HEK293T (cell line): ENCODE measurements around the gene PPAT.

Experiments
- CTCF ChIA-PET: fragments of 350-600 bp; formaldehyde crosslinking; extraction: SDS; loops from one replicate; lab custom pipeline; 2021; ENCODE audit warnings: antibody characterized with exemption, inconsistent platforms; lab: Yijun Ruan, JAX
- POLR2A ChIA-PET: fragments of 350-600 bp; formaldehyde crosslinking; extraction: SDS; loops from one replicate; lab custom pipeline; 2020; ENCODE audit warnings: antibody characterized with exemption, inconsistent platforms; lab: Yijun Ruan, JAX
- DNase-seq: peaks from one replicate; pipeline ENCODE4 v3.0.0; 2012; ENCODE audit warnings: mixed read lengths; ENCODE audit errors: extremely low spot score
- ARNT ChIP-seq: fragments of 450-650 bp; IDR thresholded peaks from 2 replicates; pipeline ENCODE4 v1.6.1; 2017; ENCODE audit warnings: mild to moderate bottlenecking
- BHLHE40 ChIP-seq: fragments of 450-650 bp; IDR thresholded peaks from 2 replicates; pipeline ENCODE4 v1.6.1; 2016; ENCODE audit warnings: mild to moderate bottlenecking, moderate library complexity, borderline replicate concordance
- CTBP1 ChIP-seq: fragments of 450-650 bp; IDR thresholded peaks from 2 replicates; pipeline ENCODE4 v1.6.1; 2016; ENCODE audit warnings: borderline replicate concordance
- ELF4 ChIP-seq: fragments of 450-650 bp; IDR thresholded peaks from 2 replicates; pipeline ENCODE4 v1.6.1; 2017; ENCODE audit warnings: antibody characterized with exemption
- FOXA1 ChIP-seq: fragments of 450-650 bp; IDR thresholded peaks from 2 replicates; pipeline ENCODE4 v1.6.1; 2016; ENCODE audit warnings: mild to moderate bottlenecking
- FOXK2 ChIP-seq: fragments of 450-650 bp; IDR thresholded peaks from 2 replicates; pipeline ENCODE4 v1.6.1; 2016; ENCODE audit warnings: mild to moderate bottlenecking
- FOXM1 ChIP-seq: fragments of 450-650 bp; IDR thresholded peaks from 2 replicates; pipeline ENCODE4 v1.6.1; 2017; ENCODE audit warnings: mild to moderate bottlenecking, borderline replicate concordance
- HDGF ChIP-seq: fragments of 450-650 bp; IDR thresholded peaks from 2 replicates; pipeline ENCODE4 v1.6.1; 2017; ENCODE audit warnings: antibody characterized with exemption, borderline replicate concordance
- L3MBTL2 ChIP-seq: fragments of 450-650 bp; conservative IDR thresholded peaks from 2 replicates; pipeline ENCODE4 v1.6.1; 2016; ENCODE audit warnings: mild to moderate bottlenecking
- LEF1 ChIP-seq: fragments of 450-650 bp; IDR thresholded peaks from 2 replicates; pipeline ENCODE4 v1.6.1; 2017; ENCODE audit warnings: mild to moderate bottlenecking, borderline replicate concordance
- NFRKB ChIP-seq: fragments of 450-650 bp; IDR thresholded peaks from 2 replicates; pipeline ENCODE4 v1.6.1; 2016; ENCODE audit warnings: mild to moderate bottlenecking, moderate library complexity
- SP1 ChIP-seq: fragments of 450-650 bp; IDR thresholded peaks from 2 replicates; pipeline ENCODE4 v1.6.1; 2017
- SUZ12 ChIP-seq: fragments of 450-650 bp; IDR thresholded peaks from 2 replicates; pipeline ENCODE4 v1.6.1; 2016; ENCODE audit warnings: mild to moderate bottlenecking
- TARDBP ChIP-seq: fragments of 450-650 bp; IDR thresholded peaks from 2 replicates; pipeline ENCODE4 v1.6.1; 2016
- ZNF384 ChIP-seq: fragments of 450-650 bp; IDR thresholded peaks from 2 replicates; pipeline ENCODE4 v1.6.1; 2016
- TF ChIP-seq, protein P1 (sequence below): fragments of 450-650 bp; IDR thresholded peaks from 2 replicates; pipeline ENCODE4 v1.6.1; 2016

The PPAT gene

DNA sequence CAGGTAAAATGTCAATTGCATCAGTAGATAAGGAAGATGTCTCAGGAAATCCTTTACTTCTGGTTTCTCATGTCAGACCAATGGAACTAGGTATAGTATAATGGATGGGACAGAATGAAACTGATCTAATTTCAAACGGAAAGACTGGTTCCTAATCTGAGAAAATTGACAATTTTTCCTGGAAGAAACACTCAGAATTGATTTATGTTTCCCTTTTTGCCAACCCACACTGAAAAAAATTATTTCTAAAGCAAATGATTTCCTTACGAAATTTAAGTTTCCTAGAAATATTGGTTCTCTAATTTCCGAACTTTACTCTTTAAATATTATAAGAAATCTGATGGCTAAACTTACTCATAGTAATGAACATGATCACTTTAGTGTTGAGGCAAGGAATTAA lies 19.1 kb downstream of the PPAT start:
- ChIA-PET CTCF (no interaction called here), POLR2A (interaction anchor here (0.9 to 1.8 kb wide), 2 partner anchors 19 to 29 kb away, joined by 4 to 6 read pairs; partner anchors contain the start of genes AASDH, PAICS and PPAT)
- no peak for DNase-seq
- TF ChIP-seq, protein P1, sequence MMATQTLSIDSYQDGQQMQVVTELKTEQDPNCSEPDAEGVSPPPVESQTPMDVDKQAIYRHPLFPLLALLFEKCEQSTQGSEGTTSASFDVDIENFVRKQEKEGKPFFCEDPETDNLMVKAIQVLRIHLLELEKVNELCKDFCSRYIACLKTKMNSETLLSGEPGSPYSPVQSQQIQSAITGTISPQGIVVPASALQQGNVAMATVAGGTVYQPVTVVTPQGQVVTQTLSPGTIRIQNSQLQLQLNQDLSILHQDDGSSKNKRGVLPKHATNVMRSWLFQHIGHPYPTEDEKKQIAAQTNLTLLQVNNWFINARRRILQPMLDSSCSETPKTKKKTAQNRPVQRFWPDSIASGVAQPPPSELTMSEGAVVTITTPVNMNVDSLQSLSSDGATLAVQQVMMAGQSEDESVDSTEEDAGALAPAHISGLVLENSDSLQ = no peak
- TF ChIP-seq BHLHE40 = no peak
- TF ChIP-seq NFRKB = no peak
- TF ChIP-seq ELF4 = no peak
- TF ChIP-seq TARDBP = no peak
- TF ChIP-seq FOXK2 = no peak
- no peak for TF ChIP-seq HDGF

DNA sequence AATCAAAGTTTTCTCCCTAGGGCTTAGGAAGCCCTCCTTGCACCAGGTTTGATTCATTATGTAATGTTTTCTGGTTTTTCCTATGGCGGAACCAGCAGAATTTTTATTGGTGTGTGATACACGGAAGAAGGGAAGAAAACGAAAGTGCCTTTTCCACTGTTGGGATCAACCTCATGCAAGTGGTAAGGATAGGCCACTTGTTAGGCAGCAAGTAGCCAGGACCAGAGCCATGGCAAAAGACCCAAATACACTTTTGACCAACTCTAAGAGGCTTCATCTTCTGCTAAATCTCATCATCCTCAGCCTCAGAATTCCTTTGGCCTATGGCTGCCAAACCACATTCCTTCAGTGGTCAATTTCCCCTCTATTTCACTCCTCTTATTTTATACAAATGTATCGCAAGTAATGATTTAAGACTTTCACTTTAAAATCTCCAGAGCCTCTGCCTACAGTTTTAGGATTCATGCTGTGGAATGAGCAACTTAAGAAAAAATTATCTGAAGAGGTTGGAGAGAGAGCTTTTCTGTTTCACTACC lies 21.2 kb downstream of the PPAT start:
- no peak for TF ChIP-seq SP1
- no peak for TF ChIP-seq FOXA1
- no peak for TF ChIP-seq SUZ12
- TF ChIP-seq ZNF384 = no peak
- no peak for TF ChIP-seq ARNT
- no peak for TF ChIP-seq ELF4
- TF ChIP-seq FOXK2 = no peak
- TF ChIP-seq HDGF = no peak
- TF ChIP-seq TARDBP = no peak
- no peak for TF ChIP-seq BHLHE40
- TF ChIP-seq, protein P1 = no peak
- TF ChIP-seq L3MBTL2 = no peak
- no peak for TF ChIP-seq LEF1
- TF ChIP-seq FOXM1 = no peak
- no peak for TF ChIP-seq NFRKB
- TF ChIP-seq CTBP1 = no peak
- CTCF ChIA-PET = no interaction called here
- POLR2A ChIA-PET = no interaction called here
- DNase-seq = no peak

DNA sequence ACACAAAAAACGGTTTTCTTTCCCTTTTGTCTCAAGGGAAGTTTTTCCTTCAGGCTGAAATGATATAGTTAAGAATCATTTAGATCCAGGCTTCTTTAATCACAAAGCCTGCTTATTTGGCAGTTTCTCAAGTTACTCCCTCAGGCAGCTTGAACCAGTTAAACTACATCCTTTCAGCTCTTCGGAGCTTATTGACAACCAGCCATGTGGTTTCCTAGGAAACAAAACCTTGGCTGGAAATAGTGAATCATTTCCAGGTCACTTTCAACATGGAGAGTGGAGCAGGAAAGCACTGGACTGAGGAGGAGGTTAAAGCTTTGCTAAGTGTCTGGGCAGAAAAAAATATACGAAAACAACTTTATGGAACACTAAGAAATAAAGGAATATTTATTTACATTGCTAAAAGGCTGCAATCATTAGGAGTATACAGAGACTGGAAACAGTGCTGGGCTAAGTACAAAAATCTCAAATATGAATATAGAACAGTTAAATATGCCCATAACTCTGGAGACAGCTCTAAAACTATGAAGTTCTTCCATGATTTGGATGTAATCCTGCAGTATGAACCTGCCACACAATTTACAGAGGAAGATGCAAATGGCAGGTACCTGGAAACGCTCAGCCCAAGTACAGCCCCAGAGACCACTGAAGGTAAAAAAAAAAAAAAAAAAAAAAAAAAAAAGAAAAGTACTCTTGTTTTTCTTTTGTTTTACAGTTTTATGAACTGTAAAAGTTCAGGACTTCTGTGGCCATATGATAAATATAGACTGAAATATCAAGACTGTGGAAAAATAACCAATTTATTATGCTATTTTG lies 25.0 kb downstream of the PPAT start:
- CTCF ChIA-PET = no interaction called here
- 0 out of 2 replicates have a peak, but pooled peaks have one; percentile 28 for TF ChIP-seq ARNT
- TF ChIP-seq ZNF384 = 0 out of 2 replicates have a peak, but pooled peaks have one; percentile 35
- TF ChIP-seq LEF1 = no peak
- TF ChIP-seq HDGF = no peak
- 0 out of 2 replicates have a peak, but pooled peaks have one; percentile 51 for TF ChIP-seq FOXK2
- TF ChIP-seq, protein P1 = peak; percentile 62
- TF ChIP-seq L3MBTL2 = no peak
- TF ChIP-seq CTBP1 = no peak
- no peak for TF ChIP-seq SP1
- TF ChIP-seq BHLHE40 = no peak
- POLR2A ChIA-PET = interaction anchor here (0.7 to 1.5 kb wide), 4 partner anchors 23 to 58 kb away, joined by 4 to 18 read pairs (median 7); partner anchors contain the start of genes AASDH, PAICS and PPAT
- peak; percentile 59 for DNase-seq

DNA sequence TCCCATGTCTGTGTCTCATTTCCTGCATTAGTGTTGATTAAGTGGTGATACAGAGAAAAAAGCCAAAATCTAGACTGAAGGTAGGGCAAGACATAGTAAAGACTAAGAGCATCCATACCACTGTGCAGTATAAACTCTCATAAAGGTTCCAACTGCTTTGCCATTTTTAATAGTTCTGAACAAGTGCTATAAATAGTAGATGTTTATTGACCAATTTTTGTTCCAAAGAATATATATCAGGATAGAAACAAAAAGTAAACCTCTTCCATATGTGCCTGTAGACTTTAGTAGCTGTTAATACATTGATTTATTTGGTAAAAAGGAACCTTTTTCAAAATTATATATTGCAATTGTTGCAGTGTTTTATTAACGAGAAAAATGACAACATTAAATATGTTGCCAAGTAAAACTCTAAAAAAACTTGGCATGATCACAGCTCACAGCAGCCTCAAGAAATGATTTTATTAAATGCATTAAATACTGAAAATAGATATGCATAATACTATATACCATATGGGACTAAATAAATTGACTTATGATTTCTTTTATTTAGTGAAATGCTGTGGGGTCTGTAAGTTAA lies 25.8 kb downstream of the PPAT start:
- no peak for DNase-seq
- TF ChIP-seq ELF4 = no peak
- TF ChIP-seq NFRKB = no peak
- no peak for TF ChIP-seq BHLHE40
- no peak for TF ChIP-seq SP1
- TF ChIP-seq HDGF = no peak
- no peak for TF ChIP-seq L3MBTL2
- no peak for TF ChIP-seq TARDBP
- ChIA-PET POLR2A (interaction anchor here (0.7 to 1.4 kb wide), 3 partner anchors 22 to 59 kb away, joined by 4 to 18 read pairs (median 5); partner anchors contain the start of genes AASDH, PAICS and PPAT), CTCF (no interaction called here)

DNA sequence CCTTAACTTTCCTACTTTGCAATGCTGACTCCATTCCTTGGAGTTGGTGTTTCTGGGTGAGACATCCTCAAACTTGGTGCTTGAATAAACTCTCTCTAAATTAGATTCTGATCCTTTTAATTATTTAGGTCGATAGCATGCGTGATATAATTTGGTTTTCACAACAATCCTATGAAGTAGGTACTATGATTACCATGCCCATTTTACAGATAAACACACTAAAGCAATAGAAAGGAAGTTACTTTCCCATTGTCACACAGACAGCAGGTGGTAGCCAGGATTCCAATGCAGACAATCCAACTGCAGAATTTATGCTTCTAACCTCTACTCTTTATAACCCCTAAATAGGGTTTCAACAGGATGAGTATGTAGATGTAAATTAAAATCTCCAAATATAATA lies 26.4 kb downstream of the PPAT start:
- DNase-seq = no peak
- POLR2A ChIA-PET = no interaction called here
- CTCF ChIA-PET = no interaction called here
- TF ChIP-seq ELF4 (no peak), ZNF384 (no peak), FOXA1 (no peak), HDGF (no peak), L3MBTL2 (no peak), LEF1 (no peak), NFRKB (no peak), FOXK2 (no peak), ARNT (no peak), TARDBP (no peak), SUZ12 (no peak), FOXM1 (no peak), CTBP1 (no peak), BHLHE40 (no peak), SP1 (no peak)
- TF ChIP-seq, protein P1 = no peak
